Measurements from ENCODE around the gene DNAH3.
"Not testable (repeated sequence)": the region's sequence is repeated elsewhere in the genome, so short reads cannot be mapped to it uniquely, and the experiment has no call there.

GRCh38 chr16:20945575-20945875 lies 205.1 kb downstream of the DNAH3 start:
- TF ChIP-seq POLR2A (IDR thresholded peaks at IDR 0.05; ENCODE audit: low read length); GATA1 (IDR thresholded peaks at IDR 0.05; ENCODE audit: low read depth, low read length): not testable (repeated sequence)

Data from erythroblast (primary cell).